PC-9 (cell line): ENCODE results near the gene EDN1. TPM values are rescaled to one million over a fixed set of nuclear protein-coding genes. Genes with fewer than 3 reads are reported as not detected.

Source experiments
- BruUV-seq: library from RNA; stranded (reverse); fragments of 400-500 nt; replicated peaks from 2 replicates; lab custom pipeline; 2021; lab: Mats Ljungman, UMichigan
- CTCF ChIA-PET: fragments of 300-600 bp; sonication (Branson Sonifier 250); formaldehyde crosslinking; loops from one replicate; lab custom pipeline; 2022; ENCODE audit warnings: antibody characterized with exemption; lab: Charles Lee
- POLR2A ChIA-PET: fragments of 300-600 bp; sonication (Branson Sonifier 250); formaldehyde crosslinking; loops from one replicate; lab custom pipeline; 2022; ENCODE audit warnings: antibody characterized with exemption; ENCODE audit not compliant: unreplicated experiment; lab: Charles Lee
- DNase-seq, 2 experiments: peaks; one replicate each; pipeline versions ENCODE4 v3.0.0 to v3.0.0-alpha.2; 2015 to 2022; ENCODE audit warnings: mixed read lengths in 1 of 2
- H2AFZ ChIP-seq: fragments of 200-600 bp; sonication (generic); 2 replicates; pipeline ENCODE4 v1.8.1; 2017; ENCODE audit warnings: antibody characterized with exemption
- H3F3A ChIP-seq: fragments of 200-600 bp; sonication (generic); 2 replicates; pipeline ENCODE4 v1.8.1; 2017; ENCODE audit warnings: antibody characterized with exemption, mild to moderate bottlenecking, low read depth; ENCODE audit not compliant: insufficient read depth
- H3K27ac ChIP-seq: fragments of 200-600 bp; sonication (generic); 2 replicates; pipeline ENCODE4 v1.6.1; 2016; ENCODE audit warnings: mixed run types
- H3K27me3 ChIP-seq: fragments of 200-600 bp; sonication (generic); 2 replicates; pipeline ENCODE4 v1.6.1; 2016; ENCODE audit warnings: low read depth, mixed run types; ENCODE audit not compliant: insufficient read depth
- H3K36me3 ChIP-seq: fragments of 200-600 bp; sonication (generic); 2 replicates; pipeline ENCODE4 v1.6.1; 2016; ENCODE audit warnings: low read depth, mixed run types
- H3K4me1 ChIP-seq: fragments of 200-600 bp; sonication (generic); replicated peaks from 2 replicates; pipeline ENCODE4 v1.6.1; 2016; ENCODE audit warnings: mixed run types; ENCODE audit not compliant: insufficient read depth
- H3K4me2 ChIP-seq: fragments of 200-600 bp; sonication (generic); 2 replicates; pipeline ENCODE4 v1.6.1; 2017; ENCODE audit warnings: mixed run types
- H3K4me3 ChIP-seq: fragments of 200-600 bp; sonication (generic); 2 replicates; pipeline ENCODE4 v1.6.1; 2016; ENCODE audit warnings: mixed run types
- H3K79me2 ChIP-seq: fragments of 200-600 bp; sonication (generic); 2 replicates; pipeline ENCODE4 v1.6.1; 2017; ENCODE audit warnings: low read depth, mixed run types
- H3K9me2 ChIP-seq: fragments of 200-600 bp; sonication (generic); 2 replicates; pipeline ENCODE4 v1.8.1; 2017; ENCODE audit warnings: mild to moderate bottlenecking; ENCODE audit not compliant: insufficient read depth
- H3K9me3 ChIP-seq: fragments of 200-600 bp; sonication (generic); 2 replicates; pipeline ENCODE4 v1.8.1; 2016; ENCODE audit warnings: low read depth; ENCODE audit not compliant: insufficient read depth
- H4K20me1 ChIP-seq: fragments of 200-600 bp; sonication (generic); 2 replicates; pipeline ENCODE4 v1.8.1; 2017; ENCODE audit not compliant: insufficient read depth
- CTCF ChIP-seq: fragments of 200-600 bp; sonication (generic); conservative IDR thresholded peaks from 2 replicates; pipeline ENCODE4 v1.6.1; 2017; ENCODE audit warnings: mixed run types, antibody characterized with exemption, mild to moderate bottlenecking, moderate library complexity
- EZH2 ChIP-seq: fragments of 200-600 bp; sonication (generic); IDR thresholded peaks from 2 replicates; pipeline ENCODE4 v1.8.0; 2017; ENCODE audit warnings: antibody characterized with exemption, low read depth
- intact Hi-C: fragments of 100-400 bp; cut with micrococcal nuclease; formaldehyde crosslinking; loops from one replicate; pipeline ENCODE4 v1.10.0; 2022; ENCODE audit not compliant: unreplicated experiment
- total RNA-seq: library from RNA; stranded (reverse); gene quantifications from 2 replicates; pipeline ENCODE4 v1.2.3, GENCODE V29; 2021

The EDN1 gene
- total RNA-seq, 1 experiment from 2014 or later = 3.3 TPM

- DNase-seq = peak; percentile 87 to 100
- TF ChIP-seq CTCF (no peak), EZH2 (no peak)
- peaks cover 27% of the 10 kb centered on the region for H3K9me3 ChIP-seq
- H3K4me3 ChIP-seq = peak overlapping the region; percentile 30; the same call in 1 of the 2 replicates
- H3K36me3 ChIP-seq = no peaks in the 10 kb centered on the region; the same call in 1 of the 2 replicates
- peak overlapping the region; percentile 88 for H3K27ac ChIP-seq
- intact Hi-C loops = loop anchor here (1.0 to 5.0 kb wide), 8 partner anchors 10 to 289 kb away; no protein-coding TSS in a partner anchor
- POLR2A ChIA-PET = interaction anchor here (0.6 to 2.7 kb wide), 19 partner anchors 9 to 1081 kb away, joined by 3 to 87 read pairs (median 5); partner anchors contain the start of genes EDN1 and NEDD9
- BruUV-seq = no TSS peak
- no peaks in the 10 kb centered on the region; the same call in 1 of the 2 replicates for H3K9me2 ChIP-seq
- no peaks in the 10 kb centered on the region for H3K27me3 ChIP-seq
- CTCF ChIA-PET = interaction anchor here (0.6 to 1.7 kb wide), 8 partner anchors 10 to 340 kb away, joined by 3 to 9 read pairs (median 4); partner anchors contain the start of gene EDN1
- H4K20me1 ChIP-seq = no peaks in the 10 kb centered on the region
- H3K4me2 ChIP-seq = peak overlapping the region; percentile 69
- H3F3A ChIP-seq = peaks cover 32% of the 10 kb centered on the region
- no peaks in the 10 kb centered on the region for H3K79me2 ChIP-seq
- H2AFZ ChIP-seq = no peak overlapping the region
- H3K4me1 ChIP-seq = peaks cover 27% of the 10 kb centered on the region
Observed at GRCh38 chr6:12313992-12314589, 23.9 kb downstream of the EDN1 start.

- TF ChIP-seq EZH2 = no peak
- Histone ChIP-seq H3K79me2 (no peaks in the 10 kb centered on the region), H3F3A (peaks cover 32% of the 10 kb centered on the region), H3K27ac (peak overlapping the region; percentile 88), H3K4me1 (peaks cover 27% of the 10 kb centered on the region), H2AFZ (no peak overlapping the region), H4K20me1 (no peaks in the 10 kb centered on the region), H3K36me3 (no peaks in the 10 kb centered on the region; the same call in 1 of the 2 replicates), H3K4me3 (no peak overlapping the region), H3K9me3 (peaks cover 32% of the 10 kb centered on the region), H3K9me2 (no peaks in the 10 kb centered on the region; the same call in 1 of the 2 replicates), H3K27me3 (no peaks in the 10 kb centered on the region), H3K4me2 (peak overlapping the region; percentile 69)
- BruUV-seq = TSS peak; percentile 97
- intact Hi-C loops = loop anchor here (1.0 to 5.0 kb wide), 8 partner anchors 10 to 289 kb away; no protein-coding TSS in a partner anchor
- ChIA-PET CTCF (interaction anchor here (0.6 to 1.7 kb wide), 6 partner anchors 10 to 27 kb away, joined by 3 to 9 read pairs (median 6); partner anchors contain the start of gene EDN1), POLR2A (interaction anchor here (0.6 to 2.7 kb wide), 14 partner anchors 8 to 1082 kb away, joined by 3 to 87 read pairs (median 5); partner anchors contain the start of genes EDN1 and NEDD9)
- no peak for DNase-seq
Observed at GRCh38 chr6:12314751-12315150, 24.6 kb downstream of the EDN1 start.

- CTCF ChIA-PET = interaction anchor here (1.7 kb wide), 1 partner anchor 28 kb away, joined by 9 read pairs; no protein-coding TSS in a partner anchor
- DNase-seq = no peak
- no peaks in the 10 kb centered on the region for H4K20me1 ChIP-seq
- H3K27ac ChIP-seq = peak overlapping the region; percentile 88
- H3K79me2 ChIP-seq = no peaks in the 10 kb centered on the region
- no peak for TF ChIP-seq CTCF
- TF ChIP-seq EZH2 = no peak
- H3K9me3 ChIP-seq = peaks cover 32% of the 10 kb centered on the region
- H3K4me1 ChIP-seq = peaks cover 27% of the 10 kb centered on the region
- no peaks in the 10 kb centered on the region; the same call in 1 of the 2 replicates for H3K36me3 ChIP-seq
- H3K27me3 ChIP-seq = no peaks in the 10 kb centered on the region
- peaks cover 32% of the 10 kb centered on the region for H3F3A ChIP-seq
- no peak overlapping the region for H2AFZ ChIP-seq
- no peak overlapping the region for H3K4me3 ChIP-seq
- BruUV-seq = no TSS peak
- H3K9me2 ChIP-seq = no peaks in the 10 kb centered on the region; the same call in 1 of the 2 replicates
- no peak overlapping the region for H3K4me2 ChIP-seq
- POLR2A ChIA-PET = interaction anchor here (2.7 kb wide), 1 partner anchor 9 kb away, joined by 58 read pairs; no protein-coding TSS in a partner anchor
- intact Hi-C loops = loop anchor here (2.0 kb wide), 1 partner anchor 33 kb away; no protein-coding TSS in a partner anchor
Observed at GRCh38 chr6:12315292-12316081, 25.3 kb downstream of the EDN1 start.
